Measurements from ENCODE around the gene SLC26A9. TPM values are rescaled to one million over a fixed set of nuclear protein-coding genes. Genes with fewer than 3 reads are reported as not detected.

Gene SLC26A9
- total RNA-seq, 1 donor from 2014 or later: not detected

DNA sequence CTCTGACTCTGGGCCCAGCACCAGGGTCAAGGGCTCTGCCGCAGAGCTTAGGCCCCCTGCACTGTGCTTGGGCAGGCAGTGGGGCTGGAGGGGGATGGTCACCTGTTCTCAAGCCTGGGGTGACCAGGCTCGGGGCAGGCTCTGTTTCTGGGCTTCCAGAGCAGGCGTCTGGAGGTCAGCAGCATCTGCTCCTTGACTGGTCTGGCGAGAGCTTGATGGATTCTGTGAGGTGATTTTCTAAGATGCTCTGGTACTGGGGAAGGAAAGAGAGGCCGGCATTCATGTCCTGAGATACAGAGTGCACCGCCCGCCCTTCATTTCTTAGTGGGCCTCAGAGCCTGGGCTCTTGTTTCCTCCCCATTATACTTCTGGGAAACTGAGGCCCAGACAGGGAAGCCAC, 35.4 kb upstream of the SLC26A9 start:
- intact Hi-C loops (cut with micrococcal nuclease): no loop called here

DNA sequence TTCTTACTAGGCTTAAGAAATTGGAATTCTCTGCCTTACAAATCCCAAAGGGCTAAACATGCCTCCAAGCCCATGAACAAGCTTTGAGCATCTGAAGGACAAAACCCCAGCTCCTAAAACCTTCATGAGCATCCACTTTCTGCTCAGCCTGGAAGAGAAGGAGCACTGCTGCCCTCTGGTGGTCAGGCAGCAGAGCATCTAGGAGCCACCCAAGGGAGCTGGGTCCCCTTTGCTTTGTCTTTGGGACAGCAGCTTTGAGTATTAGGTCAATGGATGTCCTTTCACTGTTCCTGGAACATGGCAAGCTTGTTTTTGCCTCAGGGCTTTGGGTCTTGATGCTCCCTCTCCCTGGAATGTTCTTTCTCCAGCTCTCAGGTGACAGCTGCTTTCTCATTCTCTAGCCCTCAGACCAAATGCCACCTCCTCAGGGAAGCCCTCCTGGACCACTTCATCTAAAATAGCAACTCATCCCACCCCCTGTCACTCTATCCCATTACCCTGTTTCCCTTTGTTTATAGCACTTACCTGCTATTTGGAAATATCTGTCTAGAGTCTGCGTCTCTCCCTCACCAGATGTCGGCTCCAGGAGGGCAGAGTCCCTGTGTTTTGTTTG, 34.3 kb upstream of the SLC26A9 start:
- intact Hi-C loops (cut with micrococcal nuclease): loop anchor here (1.0 to 2.0 kb wide), 6 partner anchors 58 to 385 kb away; no protein-coding TSS in a partner anchor
- H3K36me3 Mint-ChIP-seq (ENCODE audit: low read depth): no peaks in the 10 kb centered on the region
- peaks cover 2% of the 10 kb centered on the region for H3K27me3 Mint-ChIP-seq
- DNase-seq (peak; percentile 65), ATAC-seq (ENCODE audit: low read depth) (peak; percentile 95)
- no peaks in the 10 kb centered on the region for H3K9me3 Mint-ChIP-seq
- TF ChIP-seq, protein P1, sequence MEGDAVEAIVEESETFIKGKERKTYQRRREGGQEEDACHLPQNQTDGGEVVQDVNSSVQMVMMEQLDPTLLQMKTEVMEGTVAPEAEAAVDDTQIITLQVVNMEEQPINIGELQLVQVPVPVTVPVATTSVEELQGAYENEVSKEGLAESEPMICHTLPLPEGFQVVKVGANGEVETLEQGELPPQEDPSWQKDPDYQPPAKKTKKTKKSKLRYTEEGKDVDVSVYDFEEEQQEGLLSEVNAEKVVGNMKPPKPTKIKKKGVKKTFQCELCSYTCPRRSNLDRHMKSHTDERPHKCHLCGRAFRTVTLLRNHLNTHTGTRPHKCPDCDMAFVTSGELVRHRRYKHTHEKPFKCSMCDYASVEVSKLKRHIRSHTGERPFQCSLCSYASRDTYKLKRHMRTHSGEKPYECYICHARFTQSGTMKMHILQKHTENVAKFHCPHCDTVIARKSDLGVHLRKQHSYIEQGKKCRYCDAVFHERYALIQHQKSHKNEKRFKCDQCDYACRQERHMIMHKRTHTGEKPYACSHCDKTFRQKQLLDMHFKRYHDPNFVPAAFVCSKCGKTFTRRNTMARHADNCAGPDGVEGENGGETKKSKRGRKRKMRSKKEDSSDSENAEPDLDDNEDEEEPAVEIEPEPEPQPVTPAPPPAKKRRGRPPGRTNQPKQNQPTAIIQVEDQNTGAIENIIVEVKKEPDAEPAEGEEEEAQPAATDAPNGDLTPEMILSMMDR (IDR thresholded peaks at IDR 0.05): peak; percentile 83
- no peaks in the 10 kb centered on the region for H3K4me1 Mint-ChIP-seq
- H3K27ac Mint-ChIP-seq: no peak overlapping the region
- ChIA-PET CTCF (interaction anchor here (0.6 to 5.2 kb wide), 79 partner anchors 9 to 453 kb away, joined by 3 to 255 read pairs (median 4); partner anchors contain the start of genes AVPR1B, RAB29, SLC26A9 and SLC41A1), POLR2A (interaction anchor here (0.6 to 3.1 kb wide), 11 partner anchors 72 to 702 kb away, joined by 3 to 23 read pairs (median 3); partner anchors contain the start of genes NUCKS1 and RAB29)
- H3K4me3 Mint-ChIP-seq: no peak overlapping the region

More for the DNA sequence above, 35.4 kb upstream of the SLC26A9 start:
- no peak overlapping the region for H3K27ac Mint-ChIP-seq
- DNase-seq (no peak), ATAC-seq (ENCODE audit: low read depth) (no peak)
- no peaks in the 10 kb centered on the region for H3K4me1 Mint-ChIP-seq
- H3K27me3 Mint-ChIP-seq: peaks cover 2% of the 10 kb centered on the region
- POLR2A ChIA-PET: interaction anchor here (2.0 to 3.1 kb wide), 2 partner anchors 186 to 320 kb away, joined by 9 to 23 read pairs; no protein-coding TSS in a partner anchor
- no peaks in the 10 kb centered on the region for H3K9me3 Mint-ChIP-seq
- no peaks in the 10 kb centered on the region for H3K36me3 Mint-ChIP-seq (ENCODE audit: low read depth)
- TF ChIP-seq, protein P1 (IDR thresholded peaks at IDR 0.05): no peak
- no peak overlapping the region for H3K4me3 Mint-ChIP-seq
- CTCF ChIA-PET: interaction anchor here (2.2 to 5.2 kb wide), 8 partner anchors 18 to 387 kb away, joined by 13 to 255 read pairs (median 40); no protein-coding TSS in a partner anchor

DNA sequence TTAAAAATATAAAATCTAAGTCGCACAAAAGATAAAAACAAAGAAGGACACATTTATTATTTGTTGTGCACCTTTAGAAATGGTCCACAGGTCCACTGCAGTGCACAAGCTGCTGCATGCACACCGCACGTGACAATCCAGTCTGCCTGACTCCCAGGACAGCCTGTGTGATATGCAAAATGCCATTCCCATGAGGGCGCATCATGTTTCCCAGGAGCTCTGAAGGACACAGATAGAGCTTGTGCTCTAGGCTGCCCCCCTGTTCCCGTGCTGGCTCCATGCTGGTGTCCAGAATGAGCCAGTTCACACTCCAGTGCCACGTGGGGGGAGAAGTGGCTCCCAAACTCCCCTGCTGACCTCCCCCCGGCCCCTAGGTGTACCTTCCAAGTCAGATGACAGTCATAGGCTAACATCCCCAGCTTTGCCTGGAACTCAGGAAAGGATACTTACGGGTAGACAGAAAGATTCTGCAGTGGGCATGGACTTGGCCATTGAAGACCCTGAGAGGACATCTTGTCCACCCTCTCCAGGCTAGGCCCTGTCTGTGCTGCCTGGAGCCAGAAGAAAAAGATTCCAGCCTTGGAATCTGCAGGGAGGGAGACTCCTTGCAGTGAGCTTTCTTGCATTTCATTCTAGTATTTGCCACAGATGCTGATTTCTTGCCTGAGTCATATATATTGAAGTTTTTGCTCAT, 33.6 kb upstream of the SLC26A9 start:
- H3K36me3 Mint-ChIP-seq (ENCODE audit: low read depth): no peaks in the 10 kb centered on the region
- peaks cover 2% of the 10 kb centered on the region for H3K27me3 Mint-ChIP-seq
- no peaks in the 10 kb centered on the region for H3K4me1 Mint-ChIP-seq
- TF ChIP-seq, protein P1 (IDR thresholded peaks at IDR 0.05): no peak
- ChIA-PET POLR2A (interaction anchor here (0.6 to 3.1 kb wide), 11 partner anchors 71 to 703 kb away, joined by 3 to 23 read pairs (median 3); partner anchors contain the start of genes NUCKS1 and RAB29), CTCF (interaction anchor here (0.6 to 5.2 kb wide), 77 partner anchors 8 to 453 kb away, joined by 3 to 255 read pairs (median 4); partner anchors contain the start of genes AVPR1B, PM20D1, RAB29 and SLC26A9)
- H3K9me3 Mint-ChIP-seq: no peaks in the 10 kb centered on the region
- ATAC-seq (ENCODE audit: low read depth): no peak
- no peak overlapping the region for H3K4me3 Mint-ChIP-seq
- H3K27ac Mint-ChIP-seq: no peak overlapping the region
- no peak for DNase-seq
- intact Hi-C loops (cut with micrococcal nuclease): loop anchor here (1.0 to 2.0 kb wide), 6 partner anchors 58 to 384 kb away; no protein-coding TSS in a partner anchor

- no peak for ATAC-seq (ENCODE audit: low read depth)
- POLR2A ChIA-PET: interaction anchor here (3.1 kb wide), 1 partner anchor 184 kb away, joined by 23 read pairs; no protein-coding TSS in a partner anchor
- no peak overlapping the region for H3K27ac Mint-ChIP-seq
These were observed 32.8 kb upstream of the SLC26A9 start for GRCh38 chr1:205976036-205976435.

More at GRCh38 chr1:205976036-205976435, 32.8 kb upstream of the SLC26A9 start:
- H3K36me3 Mint-ChIP-seq (ENCODE audit: low read depth): no peaks in the 10 kb centered on the region
- H3K27me3 Mint-ChIP-seq: peaks cover 2% of the 10 kb centered on the region
- H3K4me1 Mint-ChIP-seq: no peaks in the 10 kb centered on the region
- CTCF ChIA-PET: interaction anchor here (1.2 to 5.2 kb wide), 11 partner anchors 10 to 317 kb away, joined by 3 to 255 read pairs (median 22); partner anchors contain the start of gene PM20D1
- H3K4me3 Mint-ChIP-seq: no peak overlapping the region
- TF ChIP-seq, protein P1 (IDR thresholded peaks at IDR 0.05): no peak
- H3K9me3 Mint-ChIP-seq: no peaks in the 10 kb centered on the region
- no peak for DNase-seq
- intact Hi-C loops (cut with micrococcal nuclease): loop anchor here (2.0 kb wide), 1 partner anchor 383 kb away; no protein-coding TSS in a partner anchor
